Stimulated activated CD8-positive, alpha-beta memory T cell treated with anti-CD3 and anti-CD28 coated beads, Interleukin-15, amount 100 ng/mL, for 1 hour (primary cell): ENCODE measurements around the gene IFT22.
"Not testable (repeated sequence)": the region's sequence is repeated elsewhere in the genome, so short reads cannot be mapped to it uniquely, and the experiment has no call there.

Experiments
- DNase-seq: peaks from one replicate; pipeline ENCODE4 v3.0.0-alpha.2; 2020; ENCODE audit warnings: low read depth

The IFT22 gene

DNA sequence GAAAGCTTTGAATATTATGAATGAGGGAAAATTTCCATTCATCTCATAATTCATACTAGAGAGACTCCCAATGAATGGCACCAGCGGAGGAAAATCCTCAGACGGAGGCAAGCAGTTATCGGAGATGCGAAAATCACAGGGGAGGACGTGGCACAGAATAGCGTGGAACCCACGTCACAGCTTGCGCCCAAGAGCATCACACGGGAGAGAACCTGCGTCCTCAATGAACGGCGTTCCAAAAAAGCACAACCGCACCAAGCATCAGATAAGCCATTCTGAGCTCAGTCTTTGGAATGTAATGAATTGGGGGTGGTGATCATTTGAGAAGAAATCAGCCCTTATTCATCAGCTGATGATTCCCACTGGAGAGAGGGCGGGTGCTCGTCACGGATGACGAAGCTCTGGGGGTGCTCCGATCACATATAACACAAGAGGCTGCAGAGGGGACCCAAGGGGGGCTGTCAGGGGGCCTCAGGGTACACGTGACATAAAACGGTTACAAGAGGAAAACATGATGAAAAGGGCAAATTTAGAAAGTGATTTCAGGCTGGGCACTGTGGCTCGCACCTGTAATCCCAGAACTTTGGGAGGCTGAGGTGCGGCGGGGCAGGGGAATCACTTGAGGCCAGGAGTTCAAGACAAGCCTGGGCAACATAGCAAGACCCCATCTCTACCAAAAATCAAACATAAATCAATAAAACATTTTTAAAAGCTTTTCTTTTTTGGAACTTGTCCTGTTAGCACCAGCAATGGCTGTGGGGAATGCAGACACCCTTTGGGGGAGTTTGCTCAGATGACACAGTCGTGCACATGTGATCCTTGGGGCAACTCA is 42.9 kb downstream of the IFT22 start:
- DNase-seq, result no peak

DNA sequence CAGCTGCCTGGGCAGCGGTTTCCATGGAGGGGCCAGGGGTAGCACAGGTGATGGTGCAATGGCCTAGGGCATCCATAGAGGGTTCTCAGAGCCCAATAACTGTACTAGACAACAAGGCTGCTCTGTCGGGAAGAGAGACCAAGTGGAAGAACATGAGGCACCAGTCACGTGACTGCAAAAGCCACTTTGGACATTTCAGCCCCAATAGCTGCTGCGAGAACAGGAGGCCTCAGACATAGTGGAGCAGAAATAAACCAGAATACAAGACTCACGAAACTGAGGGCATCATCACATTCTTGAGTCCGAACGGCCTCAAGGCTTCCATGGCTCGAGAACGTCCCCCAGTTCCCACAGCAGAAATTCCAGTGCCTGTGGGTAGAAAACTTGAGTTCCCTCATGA is 44.5 kb downstream of the IFT22 start:
- DNase-seq, result no peak

DNA sequence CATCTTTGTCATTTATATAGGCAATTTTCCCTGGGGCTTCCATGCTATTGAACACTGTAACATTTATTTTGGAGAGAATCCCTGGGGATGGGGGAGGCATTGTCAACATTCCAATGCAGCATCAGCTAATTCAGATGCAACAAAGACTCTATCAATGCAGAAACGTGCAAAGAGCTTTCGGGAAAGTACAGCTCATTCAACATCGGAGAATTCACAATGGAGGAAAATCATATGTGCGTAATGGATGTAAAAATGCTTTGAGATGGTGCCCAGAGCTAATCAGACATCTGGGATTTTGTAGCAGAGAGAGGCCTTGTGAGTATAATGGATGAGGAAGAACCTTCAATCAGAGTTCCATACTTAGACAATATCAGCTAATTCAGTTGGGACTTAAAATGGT is 48.4 kb downstream of the IFT22 start:
- DNase-seq, result no peak

DNA sequence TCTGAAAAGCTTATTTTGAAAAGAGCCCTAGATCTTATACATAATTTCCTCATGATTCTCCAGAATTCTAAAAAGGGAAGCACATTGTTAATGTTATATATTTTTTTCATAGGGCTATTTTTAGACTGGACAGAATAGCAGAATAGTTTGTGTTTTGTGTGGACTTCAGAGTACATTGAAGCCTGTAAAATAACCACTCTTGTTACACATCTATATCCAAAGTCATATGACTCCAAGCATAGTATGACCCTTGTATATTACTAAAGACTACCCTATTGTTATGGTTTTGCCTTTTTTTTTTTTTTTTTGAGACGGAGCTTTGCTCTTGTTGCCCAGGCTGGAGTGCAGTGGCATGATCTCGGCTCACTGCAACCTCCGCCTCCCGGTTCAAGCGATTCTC is 50.6 kb downstream of the IFT22 start:
- DNase-seq, result no peak

DNA sequence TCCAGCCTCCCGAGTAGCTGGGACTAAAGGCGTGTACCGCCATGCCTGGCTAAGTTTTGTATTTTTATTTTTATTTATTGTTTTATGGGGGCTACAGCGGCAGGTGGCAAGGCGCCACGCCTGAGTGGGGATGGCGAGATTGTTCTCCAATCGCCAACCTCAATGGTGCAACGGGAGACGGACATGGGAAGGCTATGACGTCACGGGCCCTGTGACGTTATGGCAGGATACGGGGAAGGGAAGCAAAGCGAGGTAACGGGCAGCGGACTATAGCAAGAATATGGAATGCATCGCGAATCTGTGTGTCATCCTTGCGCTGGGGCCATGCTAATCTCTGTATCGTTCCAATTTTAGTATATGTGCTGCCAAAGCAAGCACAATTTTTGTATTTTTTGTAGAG is 51.9 kb downstream of the IFT22 start:
- DNase-seq, result no peak

DNA sequence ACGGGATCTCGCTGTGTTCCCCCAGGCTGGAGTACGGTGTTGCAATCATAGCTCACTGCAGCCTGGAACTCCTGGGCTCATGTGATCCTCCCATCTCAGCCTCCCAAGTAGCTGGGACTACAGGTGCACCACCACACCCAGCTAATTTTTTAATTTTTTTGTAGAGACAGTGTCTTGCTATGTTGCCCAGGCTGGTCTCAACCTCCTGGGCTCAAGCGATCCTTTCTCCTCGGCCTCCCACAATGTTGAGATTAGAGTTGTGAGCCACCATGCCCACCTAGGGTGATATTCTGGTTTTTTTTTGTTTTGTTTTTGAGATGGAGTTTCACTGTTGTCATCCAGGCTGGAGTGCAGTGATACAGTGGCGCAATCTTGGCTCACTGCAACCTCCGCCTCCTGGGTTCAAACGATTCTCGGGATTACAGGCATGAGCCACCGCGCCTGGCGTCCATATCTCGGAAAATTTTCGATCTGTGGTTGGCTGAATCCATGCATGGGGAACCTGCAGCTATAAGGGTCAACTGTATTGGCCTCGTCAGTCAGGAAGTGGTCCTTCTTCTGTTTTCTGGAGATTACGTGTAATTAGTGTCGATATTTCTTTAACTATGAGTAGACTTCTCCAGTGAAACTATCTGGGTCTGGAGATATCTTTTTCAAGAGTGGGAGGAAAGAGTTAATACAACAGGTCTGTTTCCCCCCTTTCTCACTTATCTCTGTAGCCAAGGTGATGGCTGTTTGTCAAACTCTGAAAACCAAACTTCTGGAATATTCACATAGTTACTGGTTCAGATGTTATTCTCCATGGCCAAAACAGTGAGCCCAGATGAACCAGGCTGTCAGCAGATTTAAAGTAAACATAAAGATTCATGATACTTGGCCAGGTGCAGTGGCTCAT is 55.7 kb downstream of the IFT22 start:
- DNase-seq, result no peak

DNA sequence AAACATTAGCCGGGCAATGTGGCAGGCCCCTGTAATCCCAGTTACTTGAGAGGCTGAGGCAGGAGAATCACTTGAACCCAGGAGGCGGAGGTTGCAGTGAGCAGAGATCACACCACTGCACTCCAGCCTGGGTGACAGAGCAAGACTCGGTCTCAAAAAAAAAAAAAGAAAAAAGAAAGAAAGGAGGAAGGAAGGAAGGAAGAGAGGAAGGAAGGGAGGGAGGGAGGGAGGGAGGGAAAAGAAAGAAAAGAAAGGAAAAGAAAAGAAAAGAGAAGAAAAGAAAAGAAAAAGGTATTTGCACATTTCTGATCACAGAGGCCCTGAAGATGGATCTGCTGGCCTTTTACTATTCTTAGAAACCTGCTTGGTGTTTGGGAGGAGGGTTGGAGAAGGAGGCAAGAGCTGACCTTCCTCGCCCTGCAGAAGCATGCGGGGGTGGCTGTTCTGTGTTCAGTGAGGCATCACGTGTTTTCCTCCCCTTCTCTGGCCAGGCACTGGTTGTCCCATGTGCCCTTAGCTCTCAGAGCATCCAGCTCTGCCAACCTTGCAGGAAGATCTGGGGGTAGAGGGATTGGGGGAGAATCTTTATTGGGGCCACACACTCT is 57.4 kb downstream of the IFT22 start:
- DNase-seq, result not testable (repeated sequence)
